ENCODE measurements around the gene MBD3L5.
"Not testable (repeated sequence)": the region's sequence is repeated elsewhere in the genome, so short reads cannot be mapped to it uniquely, and the experiment has no call there.

MBD3L5 gene

GRCh38 chr19:7030278-7030677 is at the start of gene MBD3L5:
MBD3L5 (plus strand) TSS chr19:7030578; CDS start chr19:7030612, 34 bp downstream.
- DNase-seq (ENCODE audit: low spot score); in situ Hi-C loops (cut with MboI; ENCODE audit: low pct_unique_long_range_greater_than_20kb, low sequenced_read_pairs, unreplicated experiment): not testable (repeated sequence)

- in situ Hi-C loops (cut with MboI; ENCODE audit: low pct_unique_long_range_greater_than_20kb, low sequenced_read_pairs, unreplicated experiment), result no loop called here
- TF ChIP-seq, protein P1, sequence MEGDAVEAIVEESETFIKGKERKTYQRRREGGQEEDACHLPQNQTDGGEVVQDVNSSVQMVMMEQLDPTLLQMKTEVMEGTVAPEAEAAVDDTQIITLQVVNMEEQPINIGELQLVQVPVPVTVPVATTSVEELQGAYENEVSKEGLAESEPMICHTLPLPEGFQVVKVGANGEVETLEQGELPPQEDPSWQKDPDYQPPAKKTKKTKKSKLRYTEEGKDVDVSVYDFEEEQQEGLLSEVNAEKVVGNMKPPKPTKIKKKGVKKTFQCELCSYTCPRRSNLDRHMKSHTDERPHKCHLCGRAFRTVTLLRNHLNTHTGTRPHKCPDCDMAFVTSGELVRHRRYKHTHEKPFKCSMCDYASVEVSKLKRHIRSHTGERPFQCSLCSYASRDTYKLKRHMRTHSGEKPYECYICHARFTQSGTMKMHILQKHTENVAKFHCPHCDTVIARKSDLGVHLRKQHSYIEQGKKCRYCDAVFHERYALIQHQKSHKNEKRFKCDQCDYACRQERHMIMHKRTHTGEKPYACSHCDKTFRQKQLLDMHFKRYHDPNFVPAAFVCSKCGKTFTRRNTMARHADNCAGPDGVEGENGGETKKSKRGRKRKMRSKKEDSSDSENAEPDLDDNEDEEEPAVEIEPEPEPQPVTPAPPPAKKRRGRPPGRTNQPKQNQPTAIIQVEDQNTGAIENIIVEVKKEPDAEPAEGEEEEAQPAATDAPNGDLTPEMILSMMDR (IDR thresholded peaks at IDR 0.05; ENCODE audit: extremely low read depth, insufficient read depth, missing control alignments), result no peak
- DNase-seq (ENCODE audit: low spot score), result no peak
These were observed 46.9 kb upstream of the MBD3L5 start for GRCh38 chr19:6983448-6983847.

DNA sequence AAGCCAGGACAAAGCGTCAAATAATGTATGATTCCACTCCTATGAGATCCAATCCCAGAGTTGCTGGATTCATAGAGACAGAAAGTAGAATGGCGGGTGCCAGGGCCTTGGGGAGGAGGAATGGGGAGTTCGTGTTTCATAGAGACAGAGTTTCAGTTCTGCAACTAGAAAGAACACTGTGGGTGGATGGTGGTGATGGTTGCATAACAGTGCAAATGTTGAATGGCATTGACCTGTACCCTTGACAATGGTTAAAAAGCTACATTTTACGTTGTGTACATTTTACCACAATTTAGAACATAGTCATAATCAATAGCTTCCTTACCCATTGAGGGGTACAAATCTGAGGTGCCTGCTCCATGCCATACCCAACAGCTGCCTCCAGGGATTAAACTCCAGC is 42.5 kb upstream of the MBD3L5 start:
- DNase-seq (ENCODE audit: low spot score), result no peak
- TF ChIP-seq, protein P1 (IDR thresholded peaks at IDR 0.05; ENCODE audit: extremely low read depth, insufficient read depth, missing control alignments), result no peak
- in situ Hi-C loops (cut with MboI; ENCODE audit: low pct_unique_long_range_greater_than_20kb, low sequenced_read_pairs, unreplicated experiment), result no loop called here

GRCh38 chr19:6988257-6988656 is 42.1 kb upstream of the MBD3L5 start:
- TF ChIP-seq, protein P1 (IDR thresholded peaks at IDR 0.05; ENCODE audit: extremely low read depth, insufficient read depth, missing control alignments), result no peak
- DNase-seq (ENCODE audit: low spot score), result no peak
- in situ Hi-C loops (cut with MboI; ENCODE audit: low pct_unique_long_range_greater_than_20kb, low sequenced_read_pairs, unreplicated experiment), result no loop called here

- in situ Hi-C loops (cut with MboI; ENCODE audit: low pct_unique_long_range_greater_than_20kb, low sequenced_read_pairs, unreplicated experiment), result no loop called here
- TF ChIP-seq, protein P1 (IDR thresholded peaks at IDR 0.05; ENCODE audit: extremely low read depth, insufficient read depth, missing control alignments), result no peak
- no peak for DNase-seq (ENCODE audit: low spot score)
These were observed 35.3 kb upstream of the MBD3L5 start for GRCh38 chr19:6995054-6995453.

DNA sequence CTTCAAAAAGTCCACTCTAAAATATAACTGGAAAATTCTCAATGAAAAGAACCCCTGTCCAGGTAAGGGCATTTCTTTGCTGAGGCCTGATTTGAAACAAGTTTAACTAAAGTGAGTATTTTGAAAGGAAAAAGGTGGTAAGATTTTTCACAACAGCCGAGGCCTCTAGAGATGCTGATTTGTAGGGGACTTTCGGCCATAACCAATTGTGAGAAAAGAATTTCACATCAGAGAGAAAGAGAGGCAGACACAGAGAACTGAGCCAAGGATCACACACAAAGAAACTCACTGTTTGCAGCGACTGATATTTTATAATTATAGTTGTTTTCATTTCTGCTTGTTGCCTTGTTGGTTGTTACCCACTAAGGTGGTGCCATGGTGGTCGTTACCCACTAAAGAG is 33.6 kb upstream of the MBD3L5 start:
- in situ Hi-C loops (cut with MboI; ENCODE audit: low pct_unique_long_range_greater_than_20kb, low sequenced_read_pairs, unreplicated experiment), result no loop called here
- TF ChIP-seq, protein P1 (IDR thresholded peaks at IDR 0.05; ENCODE audit: extremely low read depth, insufficient read depth, missing control alignments), result no peak
- DNase-seq (ENCODE audit: low spot score), result no peak

GRCh38 chr19:6997679-6998445 is 32.5 kb upstream of the MBD3L5 start:
- TF ChIP-seq, protein P1 (IDR thresholded peaks at IDR 0.05; ENCODE audit: extremely low read depth, insufficient read depth, missing control alignments), result no peak
- in situ Hi-C loops (cut with MboI; ENCODE audit: low pct_unique_long_range_greater_than_20kb, low sequenced_read_pairs, unreplicated experiment), result no loop called here
- peak; percentile 27 for DNase-seq (ENCODE audit: low spot score)
